ENCODE results near the gene DPP6. TPM values are rescaled to one million over a fixed set of nuclear protein-coding genes. Genes with fewer than 3 reads are reported as not detected.

The DPP6 gene
- total RNA-seq, 1 experiment from 2014 or later, result not detected

- ChIA-PET POLR2A (no interaction called here), CTCF (no interaction called here)
- Mint-ChIP-seq H3K4me1 (ENCODE audit: low read depth, unreplicated experiment) (no peaks in the 10 kb centered on the region), H3K4me3 (ENCODE audit: unreplicated experiment) (no peak overlapping the region), H3K9me3 (ENCODE audit: unreplicated experiment) (no peaks in the 10 kb centered on the region), H3K36me3 (ENCODE audit: insufficient read depth, unreplicated experiment) (no peaks in the 10 kb centered on the region), H3K27me3 (ENCODE audit: insufficient read depth, unreplicated experiment) (peaks cover 17% of the 10 kb centered on the region), H3K27ac (ENCODE audit: unreplicated experiment) (no peak overlapping the region)
- no peaks in the 10 kb centered on the region for H3K9me3 ChIP-seq
- intact Hi-C loops (cut with micrococcal nuclease; ENCODE audit: unreplicated experiment), result no loop called here
- no peaks in the 10 kb centered on the region for H3K36me3 ChIP-seq (ENCODE audit: control insufficient read depth, insufficient read depth, low read length)
- no peak overlapping the region for H3K4me3 ChIP-seq (ENCODE audit: low read depth, low read length)
- DNase-seq, result no peak
- H3K27me3 ChIP-seq (replicated peaks; ENCODE audit: control insufficient read depth, insufficient read depth, low read length), result no peaks in the 10 kb centered on the region
- no TSS peak for BruUV-seq (replicated peaks)
- H3K4me1 ChIP-seq, result no peaks in the 10 kb centered on the region
- no peak for TF ChIP-seq CTCF (IDR thresholded peaks at IDR 0.05; ENCODE audit: insufficient read depth in 1 of 2, low read depth in 1 of 2, low read length in 1 of 2, severe bottlenecking in 1 of 2, unreplicated experiment in 1 of 2)
These were observed 535.6 kb downstream of the DPP6 start for GRCh38 chr7:154587792-154588191.

- no peaks in the 10 kb centered on the region for H3K36me3 Mint-ChIP-seq (ENCODE audit: insufficient read depth, unreplicated experiment)
- no peaks in the 10 kb centered on the region for H3K4me1 ChIP-seq
- TF ChIP-seq CTCF (IDR thresholded peaks at IDR 0.05; ENCODE audit: insufficient read depth in 1 of 2, low read depth in 1 of 2, low read length in 1 of 2, severe bottlenecking in 1 of 2, unreplicated experiment in 1 of 2), result no peak
- H3K27me3 Mint-ChIP-seq (ENCODE audit: insufficient read depth, unreplicated experiment), result peaks cover 11% of the 10 kb centered on the region
- BruUV-seq (replicated peaks), result no TSS peak
- no peak overlapping the region for H3K4me3 ChIP-seq (ENCODE audit: low read depth, low read length)
- H3K9me3 Mint-ChIP-seq (ENCODE audit: unreplicated experiment), result no peaks in the 10 kb centered on the region
- H3K27ac Mint-ChIP-seq (ENCODE audit: unreplicated experiment), result no peak overlapping the region
- CTCF ChIA-PET, result no interaction called here
- no peaks in the 10 kb centered on the region for H3K9me3 ChIP-seq
- no peak for DNase-seq
- H3K36me3 ChIP-seq (ENCODE audit: control insufficient read depth, insufficient read depth, low read length), result no peaks in the 10 kb centered on the region
- H3K27me3 ChIP-seq (replicated peaks; ENCODE audit: control insufficient read depth, insufficient read depth, low read length), result no peaks in the 10 kb centered on the region
- intact Hi-C loops (cut with micrococcal nuclease; ENCODE audit: unreplicated experiment), result no loop called here
- no peak overlapping the region for H3K4me3 Mint-ChIP-seq (ENCODE audit: unreplicated experiment)
- no peaks in the 10 kb centered on the region for H3K4me1 Mint-ChIP-seq (ENCODE audit: low read depth, unreplicated experiment)
- POLR2A ChIA-PET, result no interaction called here
These were observed 539.3 kb downstream of the DPP6 start for GRCh38 chr7:154591544-154591943.

- Histone ChIP-seq H3K36me3 (ENCODE audit: control insufficient read depth, insufficient read depth, low read length) (no peaks in the 10 kb centered on the region), H3K27me3 (replicated peaks; ENCODE audit: control insufficient read depth, insufficient read depth, low read length) (no peaks in the 10 kb centered on the region), H3K4me1 (no peaks in the 10 kb centered on the region), H3K4me3 (ENCODE audit: low read depth, low read length) (no peak overlapping the region), H3K9me3 (no peaks in the 10 kb centered on the region)
- Mint-ChIP-seq H3K9me3 (ENCODE audit: unreplicated experiment) (no peaks in the 10 kb centered on the region), H3K27ac (ENCODE audit: unreplicated experiment) (no peak overlapping the region), H3K4me1 (ENCODE audit: low read depth, unreplicated experiment) (no peaks in the 10 kb centered on the region), H3K36me3 (ENCODE audit: insufficient read depth, unreplicated experiment) (no peaks in the 10 kb centered on the region), H3K4me3 (ENCODE audit: unreplicated experiment) (no peak overlapping the region), H3K27me3 (ENCODE audit: insufficient read depth, unreplicated experiment) (peaks cover 12% of the 10 kb centered on the region)
- no peak for TF ChIP-seq CTCF (IDR thresholded peaks at IDR 0.05; ENCODE audit: insufficient read depth in 1 of 2, low read depth in 1 of 2, low read length in 1 of 2, severe bottlenecking in 1 of 2, unreplicated experiment in 1 of 2)
- BruUV-seq (replicated peaks), result no TSS peak
- DNase-seq, result no peak
- intact Hi-C loops (cut with micrococcal nuclease; ENCODE audit: unreplicated experiment), result no loop called here
- ChIA-PET POLR2A (no interaction called here), CTCF (no interaction called here)
These were observed 540.2 kb downstream of the DPP6 start for GRCh38 chr7:154592388-154592787.

All from Caco-2 (cell line).